Activated CD4-positive, alpha-beta T cell treated with anti-CD3 and anti-CD28 coated beads for 24 hours (primary cell): Measurements from ENCODE around the gene CALML4.
"Not testable (repeated sequence)": the region's sequence is repeated elsewhere in the genome, so short reads cannot be mapped to it uniquely, and the experiment has no call there.

Experiments used
- DNase-seq, 2 donors: peaks; one replicate each; pipeline ENCODE4 v3.0.0-alpha.2; 2020; ENCODE audit warnings: low read depth in 2 of 2

CALML4 gene

GRCh38 chr15:68224546-68225250 is 19.6 kb upstream of the CALML4 start:
- DNase-seq = no peak

- DNase-seq = no peak
Observed at GRCh38 chr15:68224108-68224507, 19.0 kb upstream of the CALML4 start.

- DNase-seq = no peak
Observed at GRCh38 chr15:68223171-68223570, 18.0 kb upstream of the CALML4 start.

- DNase-seq = not testable (repeated sequence)
Observed at GRCh38 chr15:68222432-68222743, 17.3 kb upstream of the CALML4 start.

- not testable (repeated sequence) for DNase-seq
Observed at GRCh38 chr15:68221530-68222431, 16.6 kb upstream of the CALML4 start.

- DNase-seq = no peak
Observed at GRCh38 chr15:68220967-68221366, 15.8 kb upstream of the CALML4 start.

- no peak for DNase-seq
Observed at GRCh38 chr15:68220489-68220888, 15.4 kb upstream of the CALML4 start.

GRCh38 chr15:68218847-68219798 is 14.0 kb upstream of the CALML4 start:
- DNase-seq = no peak

- DNase-seq = no peak
Observed at GRCh38 chr15:68218331-68218730, 13.2 kb upstream of the CALML4 start.

- DNase-seq = no peak
Observed at GRCh38 chr15:68217341-68217740, 12.2 kb upstream of the CALML4 start.

GRCh38 chr15:68214838-68215254 is 9.7 kb upstream of the CALML4 start:
- DNase-seq = no peak

GRCh38 chr15:68213991-68214837 is 9.1 kb upstream of the CALML4 start:
- no peak for DNase-seq

GRCh38 chr15:68213491-68213845 is 8.3 kb upstream of the CALML4 start:
- not testable (repeated sequence) for DNase-seq

- no peak for DNase-seq
Observed at GRCh38 chr15:68211656-68212320, 6.7 kb upstream of the CALML4 start.

GRCh38 chr15:68210821-68211655 is 5.9 kb upstream of the CALML4 start:
- DNase-seq = peak; percentile 42 to 43

GRCh38 chr15:68210409-68210756 is 5.3 kb upstream of the CALML4 start:
- no peak for DNase-seq

- DNase-seq = peak in 1 of 2 donors; percentile 28
Observed at GRCh38 chr15:68209735-68210408, 4.7 kb upstream of the CALML4 start.

- no peak for DNase-seq
Observed at GRCh38 chr15:68209272-68209671, 4.1 kb upstream of the CALML4 start.

- no peak for DNase-seq
Observed at GRCh38 chr15:68208636-68209240, 3.6 kb upstream of the CALML4 start.
